BLaER1 (cell line): ENCODE measurements around the gene CRYBG1.
A peak's percentile ranks its signal among the peaks of the same experiment; 100 is the strongest.

ENCODE experiments used
- H3K27ac ChIP-seq: shearing (Covaris generic); formaldehyde crosslinking; 2 replicates; pipeline ENCODE4 v1.8.1; 2022
- H3K27me3 ChIP-seq: shearing (Covaris generic); formaldehyde crosslinking; 2 replicates; pipeline ENCODE4 v1.8.1; 2022
- H3K36me3 ChIP-seq: shearing (Covaris generic); formaldehyde crosslinking; 2 replicates; pipeline ENCODE4 v1.8.1; 2022
- H3K4me1 ChIP-seq: shearing (Covaris generic); formaldehyde crosslinking; 2 replicates; pipeline ENCODE4 v1.8.1; 2022
- H3K4me2 ChIP-seq: shearing (Covaris generic); formaldehyde crosslinking; 2 replicates; pipeline ENCODE4 v1.8.1; 2022
- H3K4me3 ChIP-seq: shearing (Covaris generic); formaldehyde crosslinking; 2 replicates; pipeline ENCODE4 v1.8.1; 2022
- H3K9ac ChIP-seq: shearing (Covaris generic); formaldehyde crosslinking; 2 replicates; pipeline ENCODE4 v1.8.1; 2022
- H3K9me3 ChIP-seq: shearing (Covaris generic); formaldehyde crosslinking; 2 replicates; pipeline ENCODE4 v1.8.1; 2022
- H4K20me1 ChIP-seq: shearing (Covaris generic); formaldehyde crosslinking; 2 replicates; pipeline ENCODE4 v1.8.1; 2022
- Cebpa-rat ChIP-seq: shearing (Covaris generic); IDR thresholded peaks from 2 replicates; pipeline ENCODE4 v1.8.1; 2022

The CRYBG1 gene

GRCh38 chr6:106360410-106360988, at the start of gene CRYBG1:
Gene CRYBG1 (plus strand): TSS chr6:106360717. CDS start chr6:106360909, 192 bp downstream.
- no peaks in the 10 kb centered on the region for H3K27me3 ChIP-seq
- no peaks in the 10 kb centered on the region for H3K36me3 ChIP-seq
- no peak within 1 kb of the TSS for H3K9ac ChIP-seq
- no peak within 1 kb of the TSS for H3K27ac ChIP-seq
- H4K20me1 ChIP-seq: no peaks in the 10 kb centered on the region
- H3K4me3 ChIP-seq: peak within 1 kb of the TSS; percentile 18; the same call in 1 of the 2 replicates
- no peak for TF ChIP-seq Cebpa-rat
- H3K4me1 ChIP-seq: no peaks in the 10 kb centered on the region
- peaks cover 15% of the 10 kb centered on the region for H3K9me3 ChIP-seq
- no peak within 1 kb of the TSS for H3K4me2 ChIP-seq

GRCh38 chr6:106315765-106316374, 44.6 kb upstream of the CRYBG1 start:
- peaks cover 74% of the 10 kb centered on the region for H4K20me1 ChIP-seq
- no peak overlapping the region; the same call in 1 of the 2 replicates for H3K4me2 ChIP-seq
- no peak overlapping the region for H3K4me3 ChIP-seq
- no peak for TF ChIP-seq Cebpa-rat
- H3K27me3 ChIP-seq: no peaks in the 10 kb centered on the region
- H3K4me1 ChIP-seq: peaks cover 13% of the 10 kb centered on the region
- H3K27ac ChIP-seq: no peak overlapping the region
- no peak overlapping the region for H3K9ac ChIP-seq
- H3K9me3 ChIP-seq: no peaks in the 10 kb centered on the region
- peaks cover 41% of the 10 kb centered on the region for H3K36me3 ChIP-seq

- Histone ChIP-seq H4K20me1 (peaks cover 76% of the 10 kb centered on the region), H3K9me3 (no peaks in the 10 kb centered on the region), H3K4me2 (peak overlapping the region; percentile 20), H3K27me3 (no peaks in the 10 kb centered on the region), H3K36me3 (peaks cover 37% of the 10 kb centered on the region), H3K4me3 (no peak overlapping the region), H3K9ac (no peak overlapping the region), H3K4me1 (peaks cover 13% of the 10 kb centered on the region), H3K27ac (no peak overlapping the region)
- no peak for TF ChIP-seq Cebpa-rat
These were observed 44.1 kb upstream of the CRYBG1 start for GRCh38 chr6:106316375-106316766.

GRCh38 chr6:106318061-106318460, 42.5 kb upstream of the CRYBG1 start:
- Histone ChIP-seq H3K27me3 (no peaks in the 10 kb centered on the region), H3K4me1 (peaks cover 14% of the 10 kb centered on the region), H3K9ac (no peak overlapping the region), H4K20me1 (peaks cover 83% of the 10 kb centered on the region), H3K4me2 (no peak overlapping the region), H3K27ac (no peak overlapping the region), H3K9me3 (no peaks in the 10 kb centered on the region), H3K4me3 (no peak overlapping the region), H3K36me3 (peaks cover 21% of the 10 kb centered on the region)
- TF ChIP-seq Cebpa-rat: no peak

GRCh38 chr6:106318851-106319250, 41.7 kb upstream of the CRYBG1 start:
- Histone ChIP-seq H3K4me2 (no peak overlapping the region), H3K27ac (no peak overlapping the region), H3K36me3 (peaks cover 15% of the 10 kb centered on the region), H3K4me3 (no peak overlapping the region), H3K27me3 (no peaks in the 10 kb centered on the region), H3K9ac (no peak overlapping the region), H3K9me3 (no peaks in the 10 kb centered on the region), H4K20me1 (peaks cover 89% of the 10 kb centered on the region), H3K4me1 (peaks cover 22% of the 10 kb centered on the region)
- no peak for TF ChIP-seq Cebpa-rat

- no peaks in the 10 kb centered on the region for H3K27me3 ChIP-seq
- peaks cover 19% of the 10 kb centered on the region for H3K4me1 ChIP-seq
- TF ChIP-seq Cebpa-rat: no peak
- no peaks in the 10 kb centered on the region for H3K9me3 ChIP-seq
- H3K27ac ChIP-seq: no peak overlapping the region
- H3K4me2 ChIP-seq: no peak overlapping the region
- no peaks in the 10 kb centered on the region for H3K36me3 ChIP-seq
- H4K20me1 ChIP-seq: peaks cover 73% of the 10 kb centered on the region
- H3K4me3 ChIP-seq: no peak overlapping the region
- H3K9ac ChIP-seq: no peak overlapping the region
These were observed 38.6 kb upstream of the CRYBG1 start for GRCh38 chr6:106321940-106322339.

GRCh38 chr6:106324726-106325335, 35.7 kb upstream of the CRYBG1 start:
- TF ChIP-seq Cebpa-rat: no peak
- H3K4me2 ChIP-seq: peak overlapping the region; percentile 83
- H3K4me3 ChIP-seq: peak overlapping the region; percentile 95
- no peaks in the 10 kb centered on the region for H3K9me3 ChIP-seq
- peaks cover 44% of the 10 kb centered on the region for H4K20me1 ChIP-seq
- peaks cover 18% of the 10 kb centered on the region for H3K4me1 ChIP-seq
- H3K36me3 ChIP-seq: no peaks in the 10 kb centered on the region
- peak overlapping the region; percentile 96 for H3K9ac ChIP-seq
- H3K27me3 ChIP-seq: no peaks in the 10 kb centered on the region
- peak overlapping the region; percentile 92 for H3K27ac ChIP-seq

- peak within 1 kb of the TSS; percentile 96 for H3K9ac ChIP-seq
- H3K9me3 ChIP-seq: no peaks in the 10 kb centered on the region
- no peak for TF ChIP-seq Cebpa-rat
- no peaks in the 10 kb centered on the region for H3K27me3 ChIP-seq
- H4K20me1 ChIP-seq: peaks cover 37% of the 10 kb centered on the region
- H3K27ac ChIP-seq: peak within 1 kb of the TSS; percentile 92
- no peaks in the 10 kb centered on the region for H3K36me3 ChIP-seq
- peak within 1 kb of the TSS; percentile 95 for H3K4me3 ChIP-seq
- peak within 1 kb of the TSS; percentile 83 for H3K4me2 ChIP-seq
- peaks cover 18% of the 10 kb centered on the region for H3K4me1 ChIP-seq
These were observed 35.0 kb upstream of the CRYBG1 start, which contains the start of gene ATG5 for GRCh38 chr6:106325336-106326178. Gene ATG5 (minus strand): TSS chr6:106325760. CDS start chr6:106316208, 9,552 bp downstream.

GRCh38 chr6:106334646-106335448, 25.7 kb upstream of the CRYBG1 start:
- TF ChIP-seq Cebpa-rat: no peak
- no peak overlapping the region for H3K4me2 ChIP-seq
- no peaks in the 10 kb centered on the region for H4K20me1 ChIP-seq
- H3K9me3 ChIP-seq: peaks cover 8% of the 10 kb centered on the region; the same call in 1 of the 2 replicates
- no peaks in the 10 kb centered on the region for H3K4me1 ChIP-seq
- peaks cover 16% of the 10 kb centered on the region for H3K27me3 ChIP-seq
- no peak overlapping the region for H3K4me3 ChIP-seq
- H3K36me3 ChIP-seq: no peaks in the 10 kb centered on the region
- H3K27ac ChIP-seq: no peak overlapping the region
- no peak overlapping the region for H3K9ac ChIP-seq
